Hematopoietic multipotent progenitor cell treated with erythropoietin and hydrocortisone succinate and interleukin-3 and kit ligand, for 6 days (in vitro differentiated cells): ENCODE results near the gene OR2T12.
"Not testable (repeated sequence)": the region's sequence is repeated elsewhere in the genome, so short reads cannot be mapped to it uniquely, and the experiment has no call there.

Source experiments
- DNase-seq: peaks from one replicate; pipeline ENCODE4 v3.0.0-alpha.2; 2015

The OR2T12 gene

GRCh38 chr1:248303324-248303723 lies at the start of gene OR2T12:
Gene OR2T12 (minus strand): TSS chr1:248303424. CDS start chr1:248295578, 7,846 bp downstream.
- DNase-seq = no peak

- no peak for DNase-seq
Observed at GRCh38 chr1:248348475-248348874, 45.3 kb upstream of the OR2T12 start, which contains the start of gene OR14C36. Gene OR14C36 (plus strand): TSS chr1:248348775. CDS start chr1:248348775, 0 bp downstream.

- no peak for DNase-seq
Observed at GRCh38 chr1:248343451-248343850, 40.2 kb upstream of the OR2T12 start.

GRCh38 chr1:248324468-248324867 lies 21.2 kb upstream of the OR2T12 start, which contains the start of gene OR2M7:
Gene OR2M7 (minus strand): TSS chr1:248324568. CDS start chr1:248324568, 0 bp downstream.
- no peak for DNase-seq

GRCh38 chr1:248316796-248317195 lies 13.6 kb upstream of the OR2T12 start:
- no peak for DNase-seq

GRCh38 chr1:248306740-248307139 lies 3.5 kb upstream of the OR2T12 start:
- not testable (repeated sequence) for DNase-seq

GRCh38 chr1:248306103-248306502 lies 2.9 kb upstream of the OR2T12 start:
- DNase-seq = no peak

- not testable (repeated sequence) for DNase-seq
Observed at GRCh38 chr1:248305672-248306071, 2.4 kb upstream of the OR2T12 start.

- DNase-seq = peak; percentile 45
Observed at GRCh38 chr1:248288391-248288790, 14.8 kb downstream of the OR2T12 start.

GRCh38 chr1:248277876-248278275 lies 25.3 kb downstream of the OR2T12 start, which contains the start of gene OR2T33:
Gene OR2T33 (minus strand): TSS chr1:248277976. CDS start chr1:248273814, 4,162 bp downstream.
- DNase-seq = no peak

GRCh38 chr1:248273225-248273624 lies 30.0 kb downstream of the OR2T12 start:
- DNase-seq = not testable (repeated sequence)

- no peak for DNase-seq
Observed at GRCh38 chr1:248268178-248268577, 35.0 kb downstream of the OR2T12 start.

GRCh38 chr1:248259309-248259708 lies 43.9 kb downstream of the OR2T12 start:
- DNase-seq = not testable (repeated sequence)

GRCh38 chr1:248243204-248243603 lies 60.0 kb downstream of the OR2T12 start:
- peak; percentile 84 for DNase-seq
